HG03060 (cell line): ENCODE measurements around the gene FAM217B.
"Not testable (repeated sequence)": the region's sequence is repeated elsewhere in the genome, so short reads cannot be mapped to it uniquely, and the experiment has no call there.

ENCODE experiments used
- ATAC-seq: cut with Tn5 transposase; IDR thresholded peaks from one replicate; pipeline ENCODE4 v1.9.1; 2021; ENCODE audit warnings: low read depth, moderate number of reproducible peaks; ENCODE audit not compliant: unreplicated experiment

Gene FAM217B

GRCh38 chr20:59938221-59938620 lies 2.0 kb upstream of the FAM217B start:
- no peak for ATAC-seq

- ATAC-seq = no peak
These were observed 1.5 kb upstream of the FAM217B start for GRCh38 chr20:59938696-59939051.

GRCh38 chr20:59939052-59939878 lies 924 bp upstream of the FAM217B start:
- no peak for ATAC-seq

GRCh38 chr20:59939879-59940128 lies 385 bp upstream of the FAM217B start:
- peak; percentile 21 for ATAC-seq

- no peak for ATAC-seq
These were observed 736 bp downstream of the FAM217B start for GRCh38 chr20:59940956-59941294.

GRCh38 chr20:59942245-59942644 lies 2.1 kb downstream of the FAM217B start:
- no peak for ATAC-seq

- no peak for ATAC-seq
These were observed 4.5 kb downstream of the FAM217B start for GRCh38 chr20:59944726-59945125.

- no peak for ATAC-seq
These were observed 5.0 kb downstream of the FAM217B start for GRCh38 chr20:59945175-59945574.

GRCh38 chr20:59945731-59946130 lies 5.5 kb downstream of the FAM217B start:
- no peak for ATAC-seq

GRCh38 chr20:59947376-59947775 lies 7.2 kb downstream of the FAM217B start:
- ATAC-seq = no peak

GRCh38 chr20:59948212-59948611 lies 8.0 kb downstream of the FAM217B start:
- ATAC-seq = no peak

GRCh38 chr20:59948828-59949720 lies 8.9 kb downstream of the FAM217B start:
- ATAC-seq = no peak

- ATAC-seq = no peak
These were observed 9.7 kb downstream of the FAM217B start for GRCh38 chr20:59949911-59950310.

- ATAC-seq = no peak
These were observed 14.5 kb downstream of the FAM217B start for GRCh38 chr20:59954718-59955117.

- ATAC-seq = no peak
These were observed 15.1 kb downstream of the FAM217B start for GRCh38 chr20:59955131-59955796.

- ATAC-seq = not testable (repeated sequence)
These were observed 17.4 kb downstream of the FAM217B start for GRCh38 chr20:59957568-59957967.

GRCh38 chr20:59958123-59958522 lies 17.9 kb downstream of the FAM217B start, which contains the start of gene CDH26:
Gene CDH26 (plus strand): TSS chr20:59958423. CDS start chr20:59958727, 304 bp downstream.
- ATAC-seq = no peak

- ATAC-seq = no peak
These were observed 18.4 kb downstream of the FAM217B start for GRCh38 chr20:59958626-59959025.

- ATAC-seq = no peak
These were observed 21.2 kb downstream of the FAM217B start for GRCh38 chr20:59961423-59961822.

GRCh38 chr20:59962155-59962554 lies 22.0 kb downstream of the FAM217B start:
- ATAC-seq = no peak

- ATAC-seq = no peak
These were observed 26.2 kb downstream of the FAM217B start for GRCh38 chr20:59966428-59966827.
